ENCODE results near the gene PTPRD. TPM values are rescaled to one million over a fixed set of nuclear protein-coding genes. Genes with fewer than 3 reads are reported as not detected.
A peak's percentile ranks its signal among the peaks of the same experiment; 100 is the strongest.

PTPRD gene
- total RNA-seq, 2 donors from 2014 or later, result 97.4 to 101 TPM

DNA sequence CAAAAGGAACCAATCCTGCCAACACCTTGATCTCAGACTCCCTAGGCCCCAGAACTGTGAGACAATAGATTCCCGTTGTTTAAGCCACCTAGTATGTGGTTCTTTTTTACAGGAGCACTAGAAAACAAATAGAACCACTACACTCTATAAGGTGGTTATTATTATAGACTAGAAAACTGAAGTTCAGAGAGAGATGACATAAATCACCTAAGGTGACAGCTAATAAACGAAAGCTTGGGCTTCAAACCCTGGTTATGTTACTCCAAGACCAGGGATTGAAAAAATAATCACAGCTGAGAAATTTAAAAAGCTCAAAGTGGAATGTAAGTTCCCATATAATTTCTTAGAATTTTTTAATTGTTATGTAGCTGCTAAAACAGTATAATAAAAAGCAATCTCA is 2097.1 kb downstream of the PTPRD start:
- H3K27me3 Mint-ChIP-seq (ENCODE audit: insufficient read depth), result no peaks in the 10 kb centered on the region
- WGBS, 2 experiments (ENCODE audit: insufficient coverage in 1 of 2, insufficient read length in 1 of 2), result 87 to 100% methylated on average over 1 to 2 of the region's 2 CpGs
- H3K9me3 Mint-ChIP-seq, result no peaks in the 10 kb centered on the region
- H3K27ac ChIP-seq (ENCODE audit: low read depth, low read length), result no peak overlapping the region
- peaks cover 5% of the 10 kb centered on the region for H3K36me3 Mint-ChIP-seq (ENCODE audit: low read depth)
- no peak overlapping the region for H3K9ac ChIP-seq (ENCODE audit: extremely low read depth, low read length, poor library complexity, severe bottlenecking)
- TF ChIP-seq, protein P1, sequence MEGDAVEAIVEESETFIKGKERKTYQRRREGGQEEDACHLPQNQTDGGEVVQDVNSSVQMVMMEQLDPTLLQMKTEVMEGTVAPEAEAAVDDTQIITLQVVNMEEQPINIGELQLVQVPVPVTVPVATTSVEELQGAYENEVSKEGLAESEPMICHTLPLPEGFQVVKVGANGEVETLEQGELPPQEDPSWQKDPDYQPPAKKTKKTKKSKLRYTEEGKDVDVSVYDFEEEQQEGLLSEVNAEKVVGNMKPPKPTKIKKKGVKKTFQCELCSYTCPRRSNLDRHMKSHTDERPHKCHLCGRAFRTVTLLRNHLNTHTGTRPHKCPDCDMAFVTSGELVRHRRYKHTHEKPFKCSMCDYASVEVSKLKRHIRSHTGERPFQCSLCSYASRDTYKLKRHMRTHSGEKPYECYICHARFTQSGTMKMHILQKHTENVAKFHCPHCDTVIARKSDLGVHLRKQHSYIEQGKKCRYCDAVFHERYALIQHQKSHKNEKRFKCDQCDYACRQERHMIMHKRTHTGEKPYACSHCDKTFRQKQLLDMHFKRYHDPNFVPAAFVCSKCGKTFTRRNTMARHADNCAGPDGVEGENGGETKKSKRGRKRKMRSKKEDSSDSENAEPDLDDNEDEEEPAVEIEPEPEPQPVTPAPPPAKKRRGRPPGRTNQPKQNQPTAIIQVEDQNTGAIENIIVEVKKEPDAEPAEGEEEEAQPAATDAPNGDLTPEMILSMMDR (conservative IDR thresholded peaks at IDR 0.05), result no peak
- H3K9me3 ChIP-seq (ENCODE audit: control insufficient read depth, low read length), result no peaks in the 10 kb centered on the region
- no peaks in the 10 kb centered on the region for H3K4me1 ChIP-seq (ENCODE audit: control insufficient read depth, insufficient read depth, low read length)
- H3K27ac Mint-ChIP-seq, result no peak overlapping the region
- no peak overlapping the region for H3K4me3 Mint-ChIP-seq
- H3K36me3 ChIP-seq (ENCODE audit: control insufficient read depth, insufficient read depth, low read length), result peaks cover 3% of the 10 kb centered on the region
- H3K27me3 ChIP-seq (ENCODE audit: control insufficient read depth, insufficient read depth, low read length, poor library complexity, severe bottlenecking), result no peaks in the 10 kb centered on the region
- H3K4me1 Mint-ChIP-seq, result no peaks in the 10 kb centered on the region
- H3K4me3 ChIP-seq (ENCODE audit: low read length), result no peak overlapping the region
- no peak for DNase-seq

DNA sequence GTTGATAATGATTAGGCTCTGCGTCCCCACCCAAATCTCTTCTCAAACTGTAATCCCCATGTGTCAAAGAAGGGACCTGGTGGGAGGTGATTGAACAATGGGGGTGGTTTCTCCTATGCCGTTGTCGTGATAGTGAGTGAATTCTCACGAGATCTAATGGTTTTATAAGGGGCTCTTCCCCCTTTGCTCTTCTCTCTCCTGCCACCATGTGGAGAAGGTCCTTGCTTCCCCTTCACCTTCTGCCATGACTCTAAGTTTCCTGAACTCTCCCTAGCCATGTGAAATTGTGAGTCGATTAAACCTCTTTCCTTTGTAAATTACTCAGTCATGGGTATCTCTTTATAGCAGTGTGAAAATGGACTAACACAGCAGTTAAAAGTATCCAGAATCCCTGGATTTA is 2098.0 kb downstream of the PTPRD start:
- H3K27ac ChIP-seq (ENCODE audit: low read depth, low read length), result no peak overlapping the region
- H3K27ac Mint-ChIP-seq, result no peak overlapping the region
- no peaks in the 10 kb centered on the region for H3K4me1 ChIP-seq (ENCODE audit: control insufficient read depth, insufficient read depth, low read length)
- no peak overlapping the region for H3K4me3 Mint-ChIP-seq
- no peaks in the 10 kb centered on the region for H3K4me1 Mint-ChIP-seq
- H3K4me3 ChIP-seq (ENCODE audit: low read length), result no peak overlapping the region
- H3K9me3 Mint-ChIP-seq, result no peaks in the 10 kb centered on the region
- H3K36me3 Mint-ChIP-seq (ENCODE audit: low read depth), result peaks cover 5% of the 10 kb centered on the region
- peak; percentile 47 for DNase-seq
- TF ChIP-seq, protein P1 (conservative IDR thresholded peaks at IDR 0.05), result peak; percentile 72
- no peak overlapping the region for H3K9ac ChIP-seq (ENCODE audit: extremely low read depth, low read length, poor library complexity, severe bottlenecking)
- 60 to 87% methylated on average over 1 to 5 of the region's 5 CpGs for WGBS, 2 experiments (ENCODE audit: insufficient coverage in 1 of 2, insufficient read length in 1 of 2)
- no peaks in the 10 kb centered on the region for H3K27me3 Mint-ChIP-seq (ENCODE audit: insufficient read depth)
- no peaks in the 10 kb centered on the region for H3K9me3 ChIP-seq (ENCODE audit: control insufficient read depth, low read length)
- H3K27me3 ChIP-seq (ENCODE audit: control insufficient read depth, insufficient read depth, low read length, poor library complexity, severe bottlenecking), result no peaks in the 10 kb centered on the region
- H3K36me3 ChIP-seq (ENCODE audit: control insufficient read depth, insufficient read depth, low read length), result peaks cover 3% of the 10 kb centered on the region

DNA sequence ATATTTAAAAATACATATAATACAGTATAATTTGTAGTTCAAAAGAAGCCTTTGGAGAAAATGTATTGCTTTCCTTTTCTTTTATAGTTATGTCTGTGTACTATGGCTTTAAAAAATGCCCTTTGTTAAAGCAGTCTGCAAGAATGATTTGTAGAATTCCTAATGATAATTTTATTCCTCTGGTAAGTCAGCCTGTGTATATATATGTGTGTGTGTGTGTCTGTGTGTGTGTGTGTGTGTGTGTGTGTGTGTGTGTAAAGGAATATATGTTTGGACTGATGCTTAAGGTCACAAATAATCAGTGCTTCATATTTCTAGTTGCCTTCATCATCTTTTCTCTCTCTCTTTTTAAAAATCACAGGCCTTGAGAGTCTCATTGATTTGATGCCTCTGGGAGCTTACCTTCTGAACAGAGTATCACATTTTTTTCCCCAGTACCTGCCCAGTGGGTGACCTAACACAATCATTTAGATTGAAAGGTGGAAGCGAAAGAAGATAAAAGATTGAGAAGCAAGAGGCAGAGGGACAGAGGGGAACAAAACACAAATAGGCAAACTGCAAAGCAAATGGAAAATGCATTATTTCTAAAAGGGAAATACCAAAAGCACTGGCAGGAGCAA is 2104.0 kb downstream of the PTPRD start:
- TF ChIP-seq, protein P1 (conservative IDR thresholded peaks at IDR 0.05), result no peak
- no peaks in the 10 kb centered on the region for H3K9me3 ChIP-seq (ENCODE audit: control insufficient read depth, low read length)
- no peaks in the 10 kb centered on the region for H3K36me3 Mint-ChIP-seq (ENCODE audit: low read depth)
- DNase-seq, result no peak
- no peaks in the 10 kb centered on the region for H3K9me3 Mint-ChIP-seq
- peaks cover 11% of the 10 kb centered on the region for H3K4me1 Mint-ChIP-seq
- no peaks in the 10 kb centered on the region for H3K27me3 Mint-ChIP-seq (ENCODE audit: insufficient read depth)
- H3K27me3 ChIP-seq (ENCODE audit: control insufficient read depth, insufficient read depth, low read length, poor library complexity, severe bottlenecking), result no peaks in the 10 kb centered on the region
- no peaks in the 10 kb centered on the region for H3K36me3 ChIP-seq (ENCODE audit: control insufficient read depth, insufficient read depth, low read length)
- no peak overlapping the region for H3K27ac ChIP-seq (ENCODE audit: low read depth, low read length)
- no peaks in the 10 kb centered on the region for H3K4me1 ChIP-seq (ENCODE audit: control insufficient read depth, insufficient read depth, low read length)
- 85% methylated on average over 1 of the region's 1 CpG; no CpG with 5 or more reads in 1 of the 2 experiments for WGBS, 2 experiments (ENCODE audit: insufficient coverage in 1 of 2, insufficient read length in 1 of 2)
- no peak overlapping the region for H3K4me3 Mint-ChIP-seq
- no peak overlapping the region for H3K9ac ChIP-seq (ENCODE audit: extremely low read depth, low read length, poor library complexity, severe bottlenecking)
- no peak overlapping the region for H3K4me3 ChIP-seq (ENCODE audit: low read length)
- no peak overlapping the region for H3K27ac Mint-ChIP-seq

Measured in endodermal cell (in vitro differentiated cells).